Esophagus squamous epithelium (tissue), 4 donors: Measurements from ENCODE around the gene PRSS27.

Experiments used
- CTCF ChIP-seq, 6 experiments: fragments of 450-650 bp in 4 of 6; fragments of 200-600 bp in 2 of 6; sonication (generic) in 2 of 6; IDR thresholded peaks; one replicate each; pipeline ENCODE4 v1.5.1; 2016 to 2019; ENCODE audit warnings: antibody characterized with exemption in 6 of 6, mild to moderate bottlenecking in 4 of 6, moderate library complexity in 4 of 6
- POLR2A ChIP-seq, 4 donors: fragments of 450-650 bp; IDR thresholded peaks; one replicate each; pipeline ENCODE4 v1.6.1; 2017; ENCODE audit warnings: antibody characterized with exemption in 4 of 4, mild to moderate bottlenecking in 4 of 4, moderate library complexity in 3 of 4

- TF ChIP-seq CTCF (IDR thresholded peaks at IDR 0.05): no peak
- TF ChIP-seq POLR2A (IDR thresholded peaks at IDR 0.05): no peak
These were observed 17.9 kb upstream of the PRSS27 start for GRCh38 chr16:2737895-2738418.
